Natural killer cell (primary cell): ENCODE results near the gene CLDN15. TPM values are rescaled to one million over a fixed set of nuclear protein-coding genes. Genes with fewer than 3 reads are reported as not detected.

ENCODE experiments used
- ATAC-seq, 3 donors: fragments of 150-1000 bp in 2 of 3; fragments of 200-7000 bp in 1 of 3; cut with Tn5 transposase; 1 replicate in 1 of 3; 2 replicates in 2 of 3; pipeline ENCODE4 v1.10.0; 2021; ENCODE audit warnings: mild to moderate bottlenecking in 2 of 3, moderate library complexity in 2 of 3
- DNase-seq, 2 donors: peaks; one replicate each; pipeline versions ENCODE4 v3.0.0 to v3.0.0-alpha.2; 2013 to 2021; ENCODE audit warnings: mixed read lengths in 1 of 2
- H3K27ac ChIP-seq: one replicate; pipeline ENCODE4 v1.5.1; 2013; ENCODE audit warnings: mild to moderate bottlenecking, low read length
- H3K27me3 ChIP-seq: one replicate; pipeline ENCODE4 v1.6.1; 2013; ENCODE audit warnings: low read length; ENCODE audit not compliant: control insufficient read depth, insufficient read depth
- H3K36me3 ChIP-seq: one replicate; pipeline ENCODE4 v1.6.1; 2013; ENCODE audit warnings: low read length; ENCODE audit not compliant: control insufficient read depth, insufficient read depth
- H3K4me1 ChIP-seq: one replicate; pipeline ENCODE4 v1.6.1; 2013; ENCODE audit warnings: low read length; ENCODE audit not compliant: control insufficient read depth, insufficient read depth
- H3K4me3 ChIP-seq: one replicate; pipeline ENCODE4 v1.5.1; 2013; ENCODE audit warnings: low read length
- H3K9me3 ChIP-seq: one replicate; pipeline ENCODE4 v1.6.1; 2013; ENCODE audit warnings: low read length; ENCODE audit not compliant: control insufficient read depth, insufficient read depth
- H3K27ac Mint-ChIP-seq, 2 donors: one replicate each; pipeline ENCODE4 v1.8.0; 2022; ENCODE audit warnings: mild to moderate bottlenecking in 2 of 2, mixed read lengths in 2 of 2, moderate library complexity in 1 of 2
- H3K27me3 Mint-ChIP-seq, 2 donors: one replicate each; pipeline ENCODE4 v1.8.0; 2022; ENCODE audit warnings: low read depth in 2 of 2, mixed read lengths in 2 of 2
- H3K36me3 Mint-ChIP-seq: one replicate; pipeline ENCODE4 v1.8.0; 2022; ENCODE audit warnings: mixed read lengths
- H3K4me1 Mint-ChIP-seq, 2 donors: one replicate each; pipeline ENCODE4 v1.8.0; 2022; ENCODE audit warnings: mixed read lengths in 2 of 2
- H3K4me3 Mint-ChIP-seq: one replicate; pipeline ENCODE4 v1.8.0; 2022; ENCODE audit warnings: mild to moderate bottlenecking, moderate library complexity, mixed read lengths
- H3K9me3 Mint-ChIP-seq, 2 donors: one replicate each; pipeline ENCODE4 v1.8.0; 2022; ENCODE audit warnings: mixed read lengths in 2 of 2
- CTCF ChIP-seq: fragments of 200-600 bp; IDR thresholded peaks from one replicate; pipeline ENCODE4 v1.8.0; 2022; ENCODE audit warnings: antibody characterized with exemption
- WGBS: methylation state at CpG from one replicate; pipeline ENCODE4 v1.1.7; 2013; ENCODE audit warnings: missing lambda C conversion rate; ENCODE audit not compliant: insufficient coverage; 5-methylcytosine and 5-hydroxymethylcytosine counted together
- intact Hi-C: fragments of 100-400 bp; cut with micrococcal nuclease; formaldehyde crosslinking; loops from one replicate; pipeline ENCODE4 v1.14.2; 2022
- total RNA-seq, 4 donors: library from RNA; stranded (reverse); fragments of 120-200 nt in 1 of 4; gene quantifications; one replicate each; pipeline versions ENCODE4 v1.2.3 to v1.2.4, GENCODE V29; 2013 to 2022

Gene CLDN15
- total RNA-seq, 3 donors from 2014 or later (not counting 1 experiment from before 2014, with no cell fraction given): 13.7 to 22.0 (median 19.3) TPM

- 92% methylated on average over 51 of the region's 52 CpGs for WGBS
- peaks cover 0 to 6% of the 10 kb centered on the region in 2 donors for H3K4me1 Mint-ChIP-seq
- Histone ChIP-seq H3K4me3 (no peak overlapping the region), H3K36me3 (peaks cover 19% of the 10 kb centered on the region), H3K4me1 (no peaks in the 10 kb centered on the region), H3K9me3 (no peaks in the 10 kb centered on the region), H3K27ac (no peak overlapping the region), H3K27me3 (no peaks in the 10 kb centered on the region)
- intact Hi-C loops: no loop called here
- TF ChIP-seq CTCF: no peak
- H3K9me3 Mint-ChIP-seq: no peaks in the 10 kb centered on the region
- no peak overlapping the region for H3K4me3 Mint-ChIP-seq
- H3K36me3 Mint-ChIP-seq: no peaks in the 10 kb centered on the region
- no peaks in the 10 kb centered on the region for H3K27me3 Mint-ChIP-seq
- ATAC-seq (no peak), DNase-seq (no peak)
- no peak overlapping the region for H3K27ac Mint-ChIP-seq
Observed at GRCh38 chr7:101232141-101232850, 5.3 kb downstream of the CLDN15 start.

GRCh38 chr7:101231644-101232043, 6.0 kb downstream of the CLDN15 start:
- no peak for DNase-seq
- Histone ChIP-seq H3K4me1 (no peaks in the 10 kb centered on the region), H3K27ac (no peak overlapping the region), H3K9me3 (no peaks in the 10 kb centered on the region), H3K4me3 (no peak overlapping the region), H3K27me3 (no peaks in the 10 kb centered on the region), H3K36me3 (peaks cover 15% of the 10 kb centered on the region)
- WGBS: 98% methylated on average over 7 of the region's 7 CpGs
- Mint-ChIP-seq H3K27me3 (no peaks in the 10 kb centered on the region), H3K9me3 (no peaks in the 10 kb centered on the region), H3K27ac (no peak overlapping the region), H3K4me3 (no peak overlapping the region), H3K36me3 (no peaks in the 10 kb centered on the region), H3K4me1 (peaks cover 0 to 6% of the 10 kb centered on the region in 2 donors)
- intact Hi-C loops: no loop called here
- ATAC-seq: no peak
- TF ChIP-seq CTCF: no peak

GRCh38 chr7:101226721-101227120, 10.9 kb downstream of the CLDN15 start:
- H3K4me3 Mint-ChIP-seq: no peak overlapping the region
- no peak for TF ChIP-seq CTCF
- H3K9me3 ChIP-seq: no peaks in the 10 kb centered on the region
- no peaks in the 10 kb centered on the region for H3K9me3 Mint-ChIP-seq
- no peaks in the 10 kb centered on the region for H3K27me3 Mint-ChIP-seq
- intact Hi-C loops: no loop called here
- H3K36me3 ChIP-seq: peaks cover 40% of the 10 kb centered on the region
- H3K27me3 ChIP-seq: no peaks in the 10 kb centered on the region
- WGBS: over 99% methylated on average over 9 of the region's 9 CpGs
- H3K27ac Mint-ChIP-seq: no peak overlapping the region
- no peak overlapping the region for H3K4me3 ChIP-seq
- H3K27ac ChIP-seq: no peak overlapping the region
- H3K4me1 Mint-ChIP-seq: peaks cover under 1 to 13% of the 10 kb centered on the region in 2 donors
- ATAC-seq (no peak), DNase-seq (no peak)
- H3K4me1 ChIP-seq: no peaks in the 10 kb centered on the region
- no peaks in the 10 kb centered on the region for H3K36me3 Mint-ChIP-seq

- H3K27me3 Mint-ChIP-seq: no peaks in the 10 kb centered on the region
- Histone ChIP-seq H3K27me3 (no peaks in the 10 kb centered on the region), H3K36me3 (peaks cover 38% of the 10 kb centered on the region), H3K9me3 (no peaks in the 10 kb centered on the region), H3K27ac (no peak overlapping the region), H3K4me3 (no peak overlapping the region), H3K4me1 (no peaks in the 10 kb centered on the region)
- DNase-seq: no peak
- H3K36me3 Mint-ChIP-seq: no peaks in the 10 kb centered on the region
- H3K27ac Mint-ChIP-seq: no peak overlapping the region
- TF ChIP-seq CTCF: no peak
- 98% methylated on average over 6 of the region's 6 CpGs for WGBS
- intact Hi-C loops: no loop called here
- H3K4me1 Mint-ChIP-seq: peaks cover 10 to 16% of the 10 kb centered on the region in 2 donors
- H3K4me3 Mint-ChIP-seq: no peak overlapping the region
- no peak for ATAC-seq
- H3K9me3 Mint-ChIP-seq: no peaks in the 10 kb centered on the region
Observed at GRCh38 chr7:101225650-101226049, 12.0 kb downstream of the CLDN15 start.
